TTC549 (cell line): Measurements from ENCODE around the gene INSC.

Experiments used
- FAIRE-seq: peaks from 2 replicates; lab custom pipeline; 2012; peaks lifted over from hg19 to GRCh38; lab: Jason Lieb, UNC

INSC gene

DNA sequence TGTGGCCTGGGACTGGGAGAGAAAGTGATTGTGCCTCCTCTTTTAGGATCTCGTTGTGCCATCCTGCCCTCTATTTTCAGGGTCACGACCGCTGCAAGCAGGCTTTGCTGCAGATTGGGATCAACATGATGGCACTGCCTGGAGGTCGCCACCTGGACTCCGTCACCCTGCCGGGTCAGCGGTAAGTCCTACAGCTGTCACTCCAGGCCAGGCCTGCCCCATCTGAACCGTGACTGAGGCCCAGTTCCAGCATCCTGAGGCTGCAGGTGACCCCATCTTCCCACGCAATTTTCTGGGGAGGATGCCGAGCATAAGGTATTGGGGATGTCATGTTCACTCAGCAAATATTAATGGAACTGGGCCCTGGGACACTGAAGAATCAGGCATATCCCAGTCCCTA, 34.3 kb downstream of the INSC start:
- no peak for FAIRE-seq

DNA sequence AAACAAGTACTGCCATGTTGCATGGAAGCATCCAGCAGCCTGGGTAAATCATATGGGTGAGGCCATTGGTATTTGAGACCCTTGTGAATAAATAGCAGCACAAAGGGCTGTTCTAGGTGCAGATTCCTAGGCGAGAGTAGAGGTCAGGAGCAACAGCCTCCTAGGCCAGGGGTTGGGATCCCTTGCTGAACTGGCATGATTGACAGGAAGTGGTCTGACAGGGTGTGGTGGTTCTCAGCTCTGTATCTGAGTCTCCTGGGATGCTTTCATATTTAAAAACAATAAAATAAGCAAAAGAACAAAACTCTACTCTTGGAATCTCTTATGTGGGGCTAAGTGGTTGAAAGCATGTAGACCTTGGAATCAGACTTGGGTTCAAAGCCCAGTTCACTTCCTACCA, 35.8 kb downstream of the INSC start:
- FAIRE-seq = no peak

DNA sequence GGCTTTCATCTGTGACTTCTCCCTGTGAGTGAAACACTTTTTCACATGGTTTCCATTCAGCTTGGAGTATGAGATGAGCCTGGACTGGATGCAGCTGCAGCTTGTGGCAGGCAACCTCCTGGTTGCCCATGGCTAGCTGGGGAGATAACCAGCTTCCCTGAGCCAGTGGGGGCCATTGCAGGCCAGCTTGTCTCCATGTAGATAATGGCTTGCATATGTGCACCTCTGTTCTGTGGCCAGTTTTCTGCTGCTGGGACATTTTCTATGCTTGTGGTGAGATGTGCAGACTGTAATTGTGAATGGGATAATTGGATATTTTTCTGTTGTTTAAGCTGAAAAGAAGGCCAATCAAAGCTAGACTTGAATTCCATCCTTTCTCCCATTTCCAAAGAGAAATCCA, 38.5 kb downstream of the INSC start:
- FAIRE-seq = no peak

DNA sequence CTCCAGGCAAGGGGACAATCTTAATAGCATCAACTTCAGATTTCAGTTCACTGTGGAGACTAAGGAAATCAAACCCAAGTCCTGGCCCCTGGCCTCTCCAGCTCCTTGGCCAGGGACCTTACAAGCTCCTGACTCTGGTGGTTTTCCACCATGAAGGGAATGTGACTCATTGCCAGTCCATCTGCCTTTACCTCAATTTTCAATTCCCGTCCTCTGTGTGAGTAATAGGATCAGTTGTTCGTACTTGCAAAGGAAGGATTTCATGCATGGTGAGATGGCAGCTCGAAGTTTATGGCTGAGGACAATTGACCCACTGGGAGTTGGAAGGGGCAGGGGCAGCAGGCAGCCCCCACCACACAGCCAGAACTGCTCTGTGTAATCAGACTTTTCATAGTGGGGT, 42.5 kb downstream of the INSC start:
- no peak for FAIRE-seq

DNA sequence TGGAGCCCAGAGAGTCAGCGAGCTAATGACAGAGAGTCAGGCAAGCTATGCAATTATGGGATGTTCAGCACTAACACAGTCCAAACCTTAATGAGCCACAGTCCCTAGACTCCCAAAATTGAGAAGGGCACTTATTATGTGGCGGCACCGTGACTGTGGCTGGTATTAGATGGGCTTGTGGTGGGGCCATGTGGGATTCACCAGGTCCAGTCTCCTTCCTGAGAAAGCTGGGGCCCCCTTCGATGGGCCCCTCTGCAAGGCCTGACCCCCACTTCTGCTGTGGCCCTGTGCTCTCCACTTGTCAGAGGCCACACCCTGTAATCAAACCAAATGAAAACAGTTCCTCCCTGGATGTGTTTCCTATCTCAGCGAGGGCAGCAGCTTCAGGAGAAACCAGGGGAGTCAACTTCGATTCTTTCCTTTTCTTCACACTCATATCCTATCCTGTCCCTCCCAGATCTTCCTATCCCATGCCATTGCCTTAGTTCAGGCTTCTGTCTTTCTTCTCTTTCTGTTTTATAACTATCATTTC, 42.9 kb downstream of the INSC start:
- no peak for FAIRE-seq

DNA sequence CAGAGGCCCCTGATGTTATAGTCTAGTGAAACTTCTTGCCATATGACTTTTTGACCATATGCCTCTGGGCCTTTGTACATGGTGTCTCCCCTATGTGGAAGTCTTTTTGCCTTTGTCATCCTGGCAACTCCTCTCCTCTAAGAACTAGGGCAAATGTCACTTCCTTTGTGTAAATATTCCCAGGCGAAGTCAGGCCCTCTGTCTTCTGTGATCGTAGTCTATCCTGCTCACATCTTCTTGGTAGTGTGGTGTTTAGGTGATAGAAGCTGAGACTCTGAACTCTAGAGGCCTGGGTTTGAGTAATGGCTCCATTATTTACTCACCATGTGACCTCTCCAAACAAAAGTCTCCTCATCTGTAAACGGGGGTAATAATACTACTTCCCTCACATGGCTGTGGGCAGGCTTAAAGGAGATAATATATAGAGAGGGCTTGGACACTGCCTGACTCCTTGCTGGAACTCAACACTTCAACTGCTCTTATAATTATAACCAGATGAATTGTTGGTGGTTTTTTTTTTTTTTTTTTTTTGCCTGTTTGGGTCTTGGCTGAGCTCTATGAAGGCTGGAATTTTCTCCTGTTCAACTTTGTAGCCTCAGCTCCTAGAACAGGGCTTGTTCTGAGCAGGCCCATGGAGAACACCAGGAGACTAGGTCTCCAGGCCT, 43.8 kb downstream of the INSC start:
- FAIRE-seq = no peak

DNA sequence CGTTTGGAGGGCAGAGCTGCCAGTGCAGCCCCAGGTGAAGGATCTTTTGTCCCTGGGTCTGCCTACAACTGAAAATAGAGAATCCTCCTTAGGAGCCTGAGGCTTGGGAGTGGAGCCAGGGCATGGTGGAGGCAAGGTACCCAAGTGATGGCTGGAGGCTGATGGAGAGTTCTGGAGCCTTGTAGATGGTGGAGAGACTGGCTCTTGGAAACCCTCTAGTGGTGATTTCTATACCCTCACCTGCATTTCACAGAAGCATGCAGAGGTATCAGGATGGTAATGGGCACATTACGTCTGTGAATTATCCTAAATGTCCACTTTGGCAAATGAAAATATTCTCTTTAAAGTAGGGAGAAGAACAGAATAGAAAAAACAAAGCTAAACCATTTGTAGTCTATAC, 44.4 kb downstream of the INSC start:
- no peak for FAIRE-seq

DNA sequence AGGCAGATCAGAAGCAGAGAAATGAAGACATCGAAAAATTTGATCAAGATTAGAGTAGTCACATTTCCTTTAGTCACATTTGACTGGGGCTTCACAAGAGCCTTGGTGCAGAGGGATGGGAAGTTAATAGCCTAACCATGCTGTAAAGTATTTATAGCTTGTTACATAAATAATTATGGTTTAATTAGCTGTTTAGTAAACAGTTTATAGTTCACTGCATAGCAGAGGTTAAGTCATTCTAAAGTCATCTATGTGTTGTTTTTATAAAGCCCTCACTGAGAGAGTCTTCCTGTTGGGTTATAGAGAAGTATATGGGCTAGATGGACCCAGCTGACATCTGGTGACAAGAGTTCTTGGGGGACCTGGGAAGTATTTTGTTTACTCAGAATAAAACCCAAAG, 47.1 kb downstream of the INSC start:
- FAIRE-seq = no peak

DNA sequence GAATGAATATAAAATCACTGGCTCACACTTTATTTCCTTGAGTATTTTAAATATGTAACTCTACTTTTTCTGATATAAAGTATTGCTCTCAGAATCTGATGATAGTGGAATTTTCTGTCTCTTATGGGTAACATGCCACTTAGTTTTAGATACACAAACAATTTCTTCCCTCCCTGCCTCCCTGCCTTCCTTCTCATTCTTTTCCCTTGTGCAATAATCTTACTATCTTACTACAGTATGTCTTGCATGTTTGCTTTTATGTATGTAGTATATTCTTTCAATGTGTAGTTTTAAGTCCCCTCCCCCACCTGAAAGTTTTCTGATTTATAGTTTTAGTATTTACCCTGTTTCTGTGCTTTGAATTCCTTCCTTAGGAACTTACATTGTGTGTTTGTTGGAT, 48.4 kb downstream of the INSC start:
- no peak for FAIRE-seq

DNA sequence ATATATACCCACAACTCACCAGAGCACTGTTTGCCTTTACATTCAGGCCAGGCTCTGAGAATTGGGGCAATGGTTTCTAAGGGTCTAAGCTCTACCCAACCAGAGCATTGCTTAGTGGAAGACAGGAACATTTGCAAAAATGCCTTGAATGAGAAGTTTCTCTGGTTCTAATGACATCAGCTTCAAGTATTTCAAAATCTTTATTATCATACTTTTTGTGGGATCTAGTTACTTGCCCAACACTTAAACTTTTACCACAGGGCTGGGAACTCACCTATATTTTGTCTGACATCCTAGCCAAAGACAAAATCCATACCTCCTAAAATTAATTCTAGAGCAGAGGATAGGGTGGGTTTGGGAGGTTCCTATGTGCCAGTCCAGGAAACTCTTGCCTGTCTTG, 51.5 kb downstream of the INSC start:
- FAIRE-seq = no peak

DNA sequence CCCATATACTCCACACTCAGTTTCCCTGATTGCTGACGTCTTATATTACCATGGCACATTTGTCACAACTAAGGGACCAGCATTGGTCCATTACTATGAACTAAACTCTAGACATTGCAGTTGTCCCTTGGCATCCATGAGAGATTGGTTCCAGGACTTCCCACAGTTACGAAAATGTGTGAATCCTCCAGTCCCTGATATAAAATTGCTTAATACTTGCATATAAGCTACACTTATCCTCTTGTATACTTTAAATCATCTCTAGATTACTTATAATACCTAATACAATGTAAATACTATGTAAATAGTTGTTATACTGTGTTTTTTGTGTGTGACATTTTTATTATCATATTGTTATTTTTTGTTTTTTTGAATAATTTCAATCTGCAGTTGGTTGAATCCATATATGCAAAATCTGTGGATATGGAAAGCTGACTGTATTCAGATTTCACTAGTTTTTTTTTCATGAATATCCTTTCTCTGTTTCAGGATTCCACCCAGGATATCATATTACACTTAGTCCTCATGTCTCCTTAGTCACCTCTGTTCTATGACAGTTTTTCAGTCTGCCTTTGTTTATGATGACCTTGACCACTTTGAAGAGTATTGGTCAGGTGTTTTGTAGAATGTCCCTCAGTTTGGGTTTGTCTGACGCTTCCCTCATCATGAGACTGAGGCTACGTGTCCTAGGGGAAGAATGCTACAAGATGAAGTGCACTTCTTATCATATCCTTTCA, 55.3 kb downstream of the INSC start:
- no peak for FAIRE-seq

DNA sequence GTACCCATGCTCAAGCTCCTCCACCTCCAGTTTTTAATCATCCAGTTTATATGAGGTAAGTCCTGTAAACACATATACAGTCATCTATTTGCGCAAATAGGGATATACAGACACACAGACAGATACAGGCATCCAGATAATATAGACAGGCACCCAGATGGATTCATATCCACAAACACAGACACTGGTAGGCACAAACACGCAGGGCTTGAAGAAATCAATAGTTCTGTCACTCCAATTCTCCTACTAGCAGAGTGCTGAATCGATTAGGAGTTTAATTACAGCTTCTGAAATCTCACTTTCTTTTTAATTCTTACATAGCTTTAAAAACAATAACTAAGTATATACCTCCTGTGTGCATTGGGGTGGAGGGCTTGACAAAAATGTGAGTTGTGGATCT, 56.0 kb downstream of the INSC start:
- no peak for FAIRE-seq

DNA sequence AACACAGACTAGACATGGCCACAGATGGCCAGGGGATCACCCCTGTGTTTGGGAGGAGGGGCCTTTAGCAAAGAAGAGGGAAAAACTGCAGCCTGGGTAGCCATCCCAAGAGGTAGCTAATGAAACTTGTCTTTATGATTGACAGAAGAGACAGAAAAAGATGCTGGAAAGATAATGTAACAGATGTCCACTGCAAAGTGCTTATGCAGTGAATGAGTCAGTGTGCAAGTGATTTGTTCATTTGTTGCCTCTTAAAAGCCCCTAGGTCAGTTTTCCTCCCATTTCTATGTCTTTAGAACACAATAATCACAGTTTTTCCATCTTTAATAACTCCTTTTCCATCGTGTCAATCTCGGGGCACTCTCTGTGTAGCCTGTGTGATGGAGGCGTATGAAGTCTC, 57.2 kb downstream of the INSC start:
- no peak for FAIRE-seq

DNA sequence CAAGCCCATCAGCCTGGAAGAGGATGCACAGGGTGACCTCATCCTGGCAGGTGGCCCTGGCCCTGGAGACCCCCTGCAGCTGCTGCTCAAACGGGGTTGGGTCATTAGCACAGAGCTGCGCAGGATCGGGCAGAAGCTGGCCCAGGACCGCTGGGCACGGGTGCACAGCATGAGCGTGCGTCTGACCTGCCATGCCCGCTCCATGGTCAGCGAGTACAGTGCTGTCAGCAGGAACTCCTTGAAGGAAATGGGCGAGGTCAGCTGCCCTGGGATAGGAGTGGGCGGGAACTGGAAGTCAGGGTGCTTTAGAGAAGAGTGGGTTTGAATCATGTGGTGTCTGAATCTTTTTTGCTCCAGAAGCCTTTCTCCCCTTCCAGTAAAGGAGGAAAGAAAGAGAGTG, 61.1 kb downstream of the INSC start:
- FAIRE-seq = no peak

DNA sequence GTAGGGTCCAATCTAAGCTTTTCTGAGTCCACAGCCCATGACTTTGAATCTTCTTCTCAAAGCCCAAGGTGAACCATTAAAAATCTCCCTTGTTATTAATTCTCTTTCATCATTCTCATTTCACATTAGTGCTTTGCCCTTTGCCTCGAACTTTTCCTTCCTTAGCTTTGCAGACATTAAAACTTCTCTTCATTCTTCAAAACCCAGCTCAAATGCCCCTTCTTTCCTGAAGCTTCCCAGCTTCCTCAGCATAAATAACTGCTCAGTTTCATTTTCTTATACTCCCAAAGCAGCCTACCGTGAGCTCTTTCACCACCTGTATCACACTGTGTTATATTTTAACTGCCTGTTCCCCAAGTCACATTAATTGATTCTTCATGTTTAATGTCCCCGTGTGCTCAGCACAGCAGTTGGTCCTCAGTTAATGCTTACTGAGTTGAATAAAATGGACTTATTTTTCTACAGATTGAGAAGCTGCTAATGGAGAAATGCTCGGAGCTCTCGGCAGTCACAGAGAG, 62.0 kb downstream of the INSC start:
- no peak for FAIRE-seq

DNA sequence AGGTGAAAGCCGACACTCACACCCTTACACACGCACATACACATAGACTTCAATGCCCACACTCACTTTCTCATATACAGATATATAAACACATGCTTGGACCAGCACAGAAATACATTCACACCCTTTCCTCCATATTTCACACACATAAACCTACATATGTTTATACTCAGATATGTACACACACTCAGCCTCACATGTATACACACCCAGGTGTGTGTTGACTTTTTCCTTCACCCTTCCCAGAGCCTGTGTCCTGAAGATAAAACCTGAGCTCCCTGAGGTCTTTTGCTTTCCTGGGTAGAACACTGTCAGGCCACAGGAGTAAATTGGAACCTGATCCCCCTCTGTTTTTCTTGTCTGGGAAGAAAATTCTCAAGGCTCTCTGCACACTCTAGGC, 62.8 kb downstream of the INSC start:
- FAIRE-seq = no peak

DNA sequence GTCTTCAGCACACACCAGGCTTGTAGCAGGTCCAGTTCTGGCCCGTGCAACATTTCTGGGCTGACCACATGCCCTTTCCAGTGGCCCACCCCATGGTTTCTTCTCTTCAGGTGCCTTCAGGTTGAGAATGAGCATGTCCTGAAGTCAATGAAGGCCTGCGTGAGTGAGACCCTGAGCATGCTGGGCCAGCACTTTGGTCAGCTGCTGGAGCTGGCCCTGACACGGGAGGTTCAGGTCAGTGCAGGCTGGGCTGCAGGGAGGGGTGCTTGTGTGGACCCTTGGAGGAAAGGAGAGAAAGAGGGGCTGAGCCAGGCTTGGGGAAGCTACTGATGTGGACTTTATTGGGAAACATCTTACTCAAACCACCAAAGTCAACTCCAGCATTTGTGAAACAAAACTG, 63.5 kb downstream of the INSC start:
- no peak for FAIRE-seq

DNA sequence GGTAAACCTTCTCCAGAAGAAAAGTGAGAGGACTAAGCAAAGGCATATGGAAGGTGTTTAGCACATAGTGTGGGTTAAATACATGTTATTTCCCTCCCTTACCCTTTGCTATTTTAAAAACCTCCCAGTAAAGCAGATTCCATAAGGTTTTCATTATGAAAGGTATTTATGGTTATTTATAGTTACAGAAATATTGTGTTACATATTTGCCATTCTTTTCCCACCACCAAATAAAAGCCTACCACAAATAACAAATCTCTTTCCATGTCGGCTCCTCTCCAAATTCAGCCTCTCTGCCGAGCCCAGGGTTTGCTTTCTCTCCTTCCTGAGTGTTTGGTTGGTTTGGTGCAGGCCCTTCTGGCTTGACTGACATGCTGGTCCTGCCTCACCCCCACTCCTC, 64.4 kb downstream of the INSC start:
- FAIRE-seq = no peak

DNA sequence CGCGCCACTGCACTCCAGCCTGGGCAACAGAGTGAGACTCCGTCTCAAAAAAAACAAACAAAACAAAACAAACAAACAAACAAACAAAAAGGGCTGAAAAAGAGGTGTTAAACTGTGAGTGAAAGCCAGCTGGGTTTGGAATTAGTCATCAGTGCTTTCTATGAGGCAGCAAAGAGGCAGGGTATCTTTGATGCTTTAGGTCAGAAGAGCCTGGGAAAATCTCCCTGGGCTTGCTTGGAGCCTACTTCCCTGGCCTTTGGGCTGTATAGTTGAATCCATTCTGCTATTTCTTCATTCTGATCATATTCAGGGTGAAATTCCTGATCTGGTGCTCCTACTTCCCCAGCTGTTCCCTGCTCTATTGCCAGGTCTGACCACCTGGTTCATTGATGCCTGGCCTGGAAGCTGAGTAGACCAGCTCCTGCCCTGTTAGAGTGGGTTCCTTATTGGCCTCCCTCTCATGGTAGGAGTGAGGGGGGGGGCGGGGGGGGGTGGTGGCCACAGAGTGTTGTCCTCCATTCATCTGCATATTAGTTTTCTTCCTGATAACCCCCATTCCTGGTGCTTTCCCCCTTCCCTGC, 65.6 kb downstream of the INSC start:
- no peak for FAIRE-seq

DNA sequence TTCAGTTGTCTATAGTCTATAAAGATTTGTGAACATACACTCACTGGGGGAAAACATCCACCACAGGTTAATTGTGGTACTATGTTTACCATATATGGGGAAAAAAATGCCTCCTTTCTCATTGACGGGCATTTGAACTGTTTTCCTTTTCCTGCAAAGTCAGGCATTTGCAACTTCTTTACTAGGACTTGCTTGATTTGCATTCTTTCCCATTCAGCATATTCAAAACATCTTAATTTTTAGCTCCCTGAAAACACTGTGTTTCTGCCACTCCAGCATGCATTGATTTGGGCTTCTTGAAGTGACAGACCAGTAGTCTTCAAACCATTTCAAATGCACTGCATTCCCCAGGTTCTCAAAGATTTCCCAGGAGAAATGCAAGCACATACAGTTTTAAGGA, 67.6 kb downstream of the INSC start:
- FAIRE-seq = no peak

DNA sequence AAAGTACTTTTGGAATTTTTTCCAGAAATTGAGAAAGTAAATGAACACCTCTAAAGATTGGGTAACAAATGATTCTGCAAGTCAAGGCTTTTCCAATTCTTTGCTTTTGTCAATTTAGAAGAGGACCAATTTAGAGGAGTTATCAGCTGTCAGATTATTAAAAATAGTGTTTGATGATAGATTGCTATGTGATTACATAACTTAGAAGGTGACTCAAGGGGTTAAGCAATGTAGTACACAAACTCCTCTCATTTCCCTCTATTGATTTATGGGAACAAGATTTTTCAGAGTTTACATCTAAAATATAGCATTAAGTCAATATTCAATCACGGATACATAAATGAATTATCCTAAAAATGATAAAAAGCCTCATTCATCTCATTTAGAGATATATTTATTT, 70.3 kb downstream of the INSC start:
- FAIRE-seq = no peak

DNA sequence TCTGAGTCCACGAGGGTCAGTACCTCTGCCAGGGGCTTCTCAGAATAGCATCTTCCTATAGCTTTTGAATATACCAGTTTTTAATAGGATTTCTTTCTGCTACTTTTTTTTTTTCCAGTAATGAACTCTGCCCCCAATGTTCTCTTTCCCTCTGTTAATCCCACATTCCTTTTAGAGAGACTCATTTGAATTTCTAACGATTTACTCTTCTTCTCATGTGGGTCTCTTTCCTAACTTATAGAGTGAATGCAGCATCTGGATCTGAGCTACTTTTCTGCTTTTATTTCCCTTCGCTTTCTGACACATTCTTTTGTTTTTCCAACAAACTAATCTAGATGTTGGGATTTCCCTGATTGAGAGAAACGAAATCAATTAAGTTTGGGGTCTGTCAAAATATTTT, 71.4 kb downstream of the INSC start:
- FAIRE-seq = no peak

DNA sequence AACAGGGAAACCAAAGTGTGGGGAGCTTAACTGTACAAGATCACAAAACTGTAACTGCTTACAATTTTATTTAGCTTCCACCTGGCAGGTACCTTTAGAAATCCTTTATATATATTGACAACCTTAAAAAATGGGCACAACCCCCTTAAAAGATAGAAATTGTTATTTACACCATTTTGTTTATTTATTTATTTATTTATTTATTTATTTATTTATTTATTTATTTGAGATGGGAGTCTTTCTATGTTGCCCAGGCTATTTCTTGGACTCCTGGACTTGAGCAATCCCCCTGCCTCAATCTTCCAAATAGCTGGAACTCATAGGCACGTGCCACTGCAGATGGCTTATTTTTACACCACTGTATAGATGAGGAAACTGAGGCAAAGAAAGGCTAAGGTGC, 74.5 kb downstream of the INSC start:
- FAIRE-seq = no peak
